Vagina (tissue), 2 donors: Measurements from ENCODE around the gene NPIPB6. TPM values are rescaled to one million over a fixed set of nuclear protein-coding genes. Genes with fewer than 3 reads are reported as not detected.
A peak's percentile ranks its signal among the peaks of the same experiment; 100 is the strongest.

Experiments
- DNase-seq, 2 donors: peaks; one replicate each; pipeline ENCODE4 v3.0.0-alpha.2; 2017; ENCODE audit errors: extremely low spot score in 2 of 2
- H3K27ac ChIP-seq: fragments of 200-600 bp; sonication (generic); one replicate; pipeline ENCODE4 v1.5.1; 2019
- H3K27me3 ChIP-seq: fragments of 200-600 bp; sonication (generic); one replicate; pipeline ENCODE4 v1.5.1; 2019
- H3K36me3 ChIP-seq, 2 donors: fragments of 200-600 bp; sonication (generic); one replicate each; pipeline ENCODE4 v1.5.1; 2017 to 2019
- H3K4me1 ChIP-seq: fragments of 200-600 bp; sonication (generic); one replicate; pipeline ENCODE4 v1.5.1; 2019
- H3K4me3 ChIP-seq, 2 donors: fragments of 200-600 bp; sonication (generic); 1 replicate in 1 of 2; 2 replicates in 1 of 2; pipeline ENCODE4 v1.5.1; 2016 to 2019
- H3K9me3 ChIP-seq: fragments of 200-600 bp; sonication (generic); one replicate; pipeline ENCODE4 v1.5.1; 2019
- POLR2A ChIP-seq, 2 donors: fragments of 450-650 bp; IDR thresholded peaks; one replicate each; pipeline ENCODE4 v1.6.1; 2017; ENCODE audit warnings: antibody characterized with exemption in 2 of 2, mild to moderate bottlenecking in 2 of 2, moderate library complexity in 2 of 2
- POLR2AphosphoS5 ChIP-seq, 2 donors: sonication (generic); formaldehyde crosslinking; IDR thresholded peaks; one replicate each; pipeline ENCODE4 v1.9.0; 2017; ENCODE audit warnings: antibody characterized with exemption in 2 of 2, mild to moderate bottlenecking in 2 of 2, low read depth in 1 of 2; ENCODE audit not compliant: insufficient read depth in 1 of 2
- intact Hi-C: fragments of 100-400 bp; cut with DNase I; formaldehyde crosslinking; loops from one replicate; pipeline ENCODE4 v1.15.1; 2023
- microRNA-seq: library from miRNA; unstranded; fragments of <30 nt; microRNA quantifications from one replicate; pipeline ENCODE4, GENCODE V29; 2017; ENCODE audit warnings: borderline number of aligned reads, borderline replicate concordance
- small RNA-seq: library from RNA; depleted of rRNA; stranded (forward); fragments of <200 nt; gene quantifications from one replicate; pipeline ENCODE3, GENCODE V24; 2016
- total RNA-seq: library from RNA; depleted of rRNA; stranded (reverse); fragments of >200 nt; gene quantifications from one replicate; pipeline ENCODE4 v1.2.3, GENCODE V29; 2016
- TF ChIP-seq, protein P1 (sequence below), 3 experiments: fragments of 450-650 bp in 2 of 3; fragments of 200-600 bp in 1 of 3; sonication (generic) in 1 of 3; IDR thresholded peaks; one replicate each; pipeline ENCODE4 v1.5.1; 2017 to 2019; ENCODE audit warnings: antibody characterized with exemption in 3 of 3, mild to moderate bottlenecking in 2 of 3, moderate library complexity in 2 of 3

Gene NPIPB6
- total RNA-seq, 1 donor from 2014 or later = 7.6 TPM

GRCh38 chr16:28295276-28295675 lies 68.0 kb downstream of the NPIPB6 start:
- H3K36me3 ChIP-seq = no peaks in the 10 kb centered on the region
- H3K27ac ChIP-seq = no peak overlapping the region
- DNase-seq = no peak
- intact Hi-C loops = no loop called here
- peaks cover 18% of the 10 kb centered on the region for H3K4me1 ChIP-seq
- TF ChIP-seq, protein P1, sequence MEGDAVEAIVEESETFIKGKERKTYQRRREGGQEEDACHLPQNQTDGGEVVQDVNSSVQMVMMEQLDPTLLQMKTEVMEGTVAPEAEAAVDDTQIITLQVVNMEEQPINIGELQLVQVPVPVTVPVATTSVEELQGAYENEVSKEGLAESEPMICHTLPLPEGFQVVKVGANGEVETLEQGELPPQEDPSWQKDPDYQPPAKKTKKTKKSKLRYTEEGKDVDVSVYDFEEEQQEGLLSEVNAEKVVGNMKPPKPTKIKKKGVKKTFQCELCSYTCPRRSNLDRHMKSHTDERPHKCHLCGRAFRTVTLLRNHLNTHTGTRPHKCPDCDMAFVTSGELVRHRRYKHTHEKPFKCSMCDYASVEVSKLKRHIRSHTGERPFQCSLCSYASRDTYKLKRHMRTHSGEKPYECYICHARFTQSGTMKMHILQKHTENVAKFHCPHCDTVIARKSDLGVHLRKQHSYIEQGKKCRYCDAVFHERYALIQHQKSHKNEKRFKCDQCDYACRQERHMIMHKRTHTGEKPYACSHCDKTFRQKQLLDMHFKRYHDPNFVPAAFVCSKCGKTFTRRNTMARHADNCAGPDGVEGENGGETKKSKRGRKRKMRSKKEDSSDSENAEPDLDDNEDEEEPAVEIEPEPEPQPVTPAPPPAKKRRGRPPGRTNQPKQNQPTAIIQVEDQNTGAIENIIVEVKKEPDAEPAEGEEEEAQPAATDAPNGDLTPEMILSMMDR (IDR thresholded peaks at IDR 0.05) = no peak
- TF ChIP-seq POLR2AphosphoS5 (IDR thresholded peaks at IDR 0.05; ENCODE audit: insufficient read depth in 1 of 2, low read depth in 1 of 2) = no peak
- no peaks in the 10 kb centered on the region for H3K9me3 ChIP-seq
- no peaks in the 10 kb centered on the region for H3K27me3 ChIP-seq
- H3K4me3 ChIP-seq = no peak overlapping the region

DNA sequence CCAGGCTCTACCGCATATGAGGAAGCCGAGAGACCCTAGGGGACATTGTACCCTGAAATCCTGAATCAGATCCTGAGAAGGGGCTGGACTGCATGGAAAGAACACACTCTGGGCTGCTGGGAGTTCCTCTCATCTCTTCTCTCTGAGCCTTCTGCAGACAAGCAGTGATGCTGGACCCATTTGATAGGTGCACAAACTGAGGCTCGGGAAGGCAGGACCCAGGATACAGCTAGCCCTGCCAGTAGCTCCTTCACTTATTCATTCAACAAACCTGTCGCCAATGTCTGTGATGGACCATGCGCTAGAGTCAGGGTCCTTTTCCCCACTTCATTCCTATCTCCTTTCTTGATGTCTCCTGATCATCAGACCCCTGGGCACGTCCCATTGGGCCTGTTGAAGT lies 69.1 kb downstream of the NPIPB6 start:
- DNase-seq = no peak
- intact Hi-C loops = no loop called here
- no peaks in the 10 kb centered on the region for H3K9me3 ChIP-seq

DNA sequence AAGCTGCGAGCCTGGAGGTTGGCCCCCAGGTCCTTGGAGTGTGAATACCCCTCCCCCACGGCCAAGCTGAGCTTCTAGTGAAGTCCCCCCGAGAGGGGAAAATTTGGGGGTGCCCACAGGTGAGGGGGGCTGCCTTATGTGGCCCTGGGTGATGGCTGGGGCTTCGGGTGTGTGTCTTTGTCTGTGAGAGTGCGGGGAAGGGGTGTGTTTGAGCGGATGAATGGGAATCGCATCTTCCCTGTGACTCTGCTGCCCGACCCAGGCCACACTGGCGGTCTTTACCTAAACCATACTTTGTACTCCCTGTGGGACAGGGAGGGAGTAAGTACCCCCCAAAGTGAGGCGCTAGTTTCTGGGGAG lies 69.7 kb downstream of the NPIPB6 start:
- TF ChIP-seq POLR2AphosphoS5 (IDR thresholded peaks at IDR 0.05; ENCODE audit: insufficient read depth in 1 of 2, low read depth in 1 of 2) (no peak), POLR2A (IDR thresholded peaks at IDR 0.05) (no peak)
- TF ChIP-seq, protein P1 (IDR thresholded peaks at IDR 0.05) = no peak
- Histone ChIP-seq H3K27ac (no peak overlapping the region), H3K36me3 (no peaks in the 10 kb centered on the region), H3K9me3 (no peaks in the 10 kb centered on the region), H3K4me1 (peaks cover 18% of the 10 kb centered on the region), H3K27me3 (no peaks in the 10 kb centered on the region), H3K4me3 (peak overlapping the region; percentile 47 to 56)
- DNase-seq = no peak
- intact Hi-C loops = no loop called here

More for the DNA sequence above, 69.1 kb downstream of the NPIPB6 start:
- TF ChIP-seq POLR2A (IDR thresholded peaks at IDR 0.05) = no peak
- TF ChIP-seq, protein P1 (IDR thresholded peaks at IDR 0.05) = no peak
- TF ChIP-seq POLR2AphosphoS5 (IDR thresholded peaks at IDR 0.05; ENCODE audit: insufficient read depth in 1 of 2, low read depth in 1 of 2) = no peak
- Histone ChIP-seq H3K4me1 (peaks cover 18% of the 10 kb centered on the region), H3K27me3 (no peaks in the 10 kb centered on the region), H3K4me3 (no peak overlapping the region), H3K27ac (no peak overlapping the region), H3K36me3 (no peaks in the 10 kb centered on the region)

DNA sequence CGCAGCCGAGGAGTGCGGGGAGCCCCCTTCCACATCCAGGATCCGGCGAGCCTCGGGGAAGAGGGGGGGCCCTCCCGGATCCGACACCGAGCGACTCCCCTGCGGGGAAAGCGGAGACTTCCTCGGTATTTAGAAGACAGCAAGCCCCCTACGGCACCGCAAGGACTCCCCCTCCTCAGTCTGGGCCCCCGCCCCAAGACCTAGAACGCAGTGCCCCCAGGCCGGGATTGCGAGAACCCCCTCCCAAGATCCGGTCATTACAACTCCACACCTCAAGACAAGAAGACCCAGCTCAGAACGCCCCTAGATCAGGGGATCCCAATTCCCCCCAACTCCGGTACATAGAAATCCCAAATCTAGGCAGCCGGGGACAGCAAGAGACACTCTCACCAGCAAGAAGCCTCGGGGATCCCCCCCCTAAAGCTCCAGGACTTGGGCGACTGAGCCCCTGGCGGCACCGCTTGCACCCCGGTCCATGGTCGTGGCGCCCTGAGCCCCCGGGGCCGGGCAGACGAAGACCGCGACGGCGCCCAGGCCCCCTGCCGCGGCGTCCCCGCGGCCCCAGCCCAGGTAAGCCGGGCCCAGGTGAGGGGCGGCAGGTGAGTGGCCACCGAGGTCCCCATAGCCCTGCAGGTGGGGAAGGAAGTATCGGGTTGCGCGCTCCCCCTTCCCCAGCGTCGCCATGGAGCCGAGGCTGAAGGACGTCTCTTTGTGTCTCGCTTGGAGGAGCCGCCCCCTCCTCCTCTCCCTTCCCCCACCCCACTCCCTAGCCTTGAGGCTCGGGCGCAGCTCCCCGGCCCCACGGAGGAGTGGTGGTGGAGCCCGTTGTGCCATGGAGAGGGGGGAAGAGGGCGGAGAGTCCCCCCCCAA lies 70.3 kb downstream of the NPIPB6 start:
- H3K4me1 ChIP-seq = peaks cover 18% of the 10 kb centered on the region
- no peak overlapping the region for H3K27ac ChIP-seq
- intact Hi-C loops = no loop called here
- H3K9me3 ChIP-seq = no peaks in the 10 kb centered on the region
- no peak for DNase-seq
- H3K27me3 ChIP-seq = no peaks in the 10 kb centered on the region
- TF ChIP-seq, protein P1 (IDR thresholded peaks at IDR 0.05) = no peak
- no peak for TF ChIP-seq POLR2A (IDR thresholded peaks at IDR 0.05)
- TF ChIP-seq POLR2AphosphoS5 (IDR thresholded peaks at IDR 0.05; ENCODE audit: insufficient read depth in 1 of 2, low read depth in 1 of 2) = no peak
- peak overlapping the region; percentile 47 to 56 for H3K4me3 ChIP-seq
- H3K36me3 ChIP-seq = no peaks in the 10 kb centered on the region

Small RNA genes within 50 kb of the gene (microRNA-seq; reads per million reads assigned to microRNA genes)
- gene MIR6862-1 = not detected

Small RNA genes within 50 kb of the gene (small RNA-seq; reads per million reads assigned to genes)
- gene AC138904.2 (not detected), gene MIR6862-1 (not detected)

Other genes with a start within 250 kb of the NPIPB6 start
- 72.7 TPM for gene XPO6, start 151.5 kb downstream of the NPIPB6 start, total RNA-seq
- gene SBK1, start 71.0 kb downstream of the NPIPB6 start, total RNA-seq = 0.25 TPM
- 169 TPM for gene EIF3CL, start 40.3 kb upstream of the NPIPB6 start, total RNA-seq
- gene NPIPB7, start 108.8 kb upstream of the NPIPB6 start, total RNA-seq = not detected
- gene CLN3, start 128.6 kb upstream of the NPIPB6 start, total RNA-seq = 22.8 TPM
- 2.5 TPM for gene APOBR, start 131.1 kb upstream of the NPIPB6 start, total RNA-seq
- gene IL27, start 143.3 kb upstream of the NPIPB6 start, total RNA-seq = not detected
- 62.1 TPM for gene NUPR1, start 175.5 kb upstream of the NPIPB6 start, total RNA-seq
- 16.5 TPM for gene SGF29, start 190.4 kb upstream of the NPIPB6 start, total RNA-seq
- not detected for gene SULT1A2, start 233.5 kb upstream of the NPIPB6 start, total RNA-seq
- gene SULT1A1, start 246.5 kb upstream of the NPIPB6 start, total RNA-seq = 11.5 TPM